Neural progenitor cell (in vitro differentiated cells): Measurements from ENCODE around the gene PLEKHH2.

Experiments used
- CTCF ChIP-seq: fragments of 200-600 bp; sonication (generic); IDR thresholded peaks from 2 replicates; pipeline ENCODE4 v1.5.1; 2017; ENCODE audit warnings: antibody characterized with exemption, mild to moderate bottlenecking
- EZH2phosphoT487 ChIP-seq: fragments of 200-600 bp; sonication (generic); IDR thresholded peaks from 2 replicates; pipeline ENCODE4 v1.6.1; 2017; ENCODE audit warnings: antibody characterized with exemption

DNA sequence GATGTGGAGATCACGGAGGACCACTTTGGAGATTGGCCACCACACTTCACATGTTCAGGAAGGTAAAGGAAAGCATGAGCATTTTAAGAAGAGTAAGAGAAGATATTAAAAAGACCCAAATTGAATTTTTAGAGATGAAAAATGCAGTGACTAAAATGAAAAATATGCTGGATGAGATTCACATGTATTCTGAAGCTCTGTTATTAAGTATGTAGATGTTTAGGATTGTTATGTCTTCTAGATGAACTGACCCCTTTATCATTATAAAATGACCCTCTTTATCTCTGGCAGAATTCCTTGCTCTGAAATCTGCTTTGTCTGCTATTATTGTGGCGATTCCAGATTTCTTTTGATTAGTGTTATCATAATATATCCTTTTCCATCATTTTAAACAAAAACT is 100.8 kb downstream of the PLEKHH2 start:
- TF ChIP-seq CTCF = no peak
- TF ChIP-seq EZH2phosphoT487 = no peak
